ENCODE results near the gene GRIK4.

- TF ChIP-seq, protein P1, sequence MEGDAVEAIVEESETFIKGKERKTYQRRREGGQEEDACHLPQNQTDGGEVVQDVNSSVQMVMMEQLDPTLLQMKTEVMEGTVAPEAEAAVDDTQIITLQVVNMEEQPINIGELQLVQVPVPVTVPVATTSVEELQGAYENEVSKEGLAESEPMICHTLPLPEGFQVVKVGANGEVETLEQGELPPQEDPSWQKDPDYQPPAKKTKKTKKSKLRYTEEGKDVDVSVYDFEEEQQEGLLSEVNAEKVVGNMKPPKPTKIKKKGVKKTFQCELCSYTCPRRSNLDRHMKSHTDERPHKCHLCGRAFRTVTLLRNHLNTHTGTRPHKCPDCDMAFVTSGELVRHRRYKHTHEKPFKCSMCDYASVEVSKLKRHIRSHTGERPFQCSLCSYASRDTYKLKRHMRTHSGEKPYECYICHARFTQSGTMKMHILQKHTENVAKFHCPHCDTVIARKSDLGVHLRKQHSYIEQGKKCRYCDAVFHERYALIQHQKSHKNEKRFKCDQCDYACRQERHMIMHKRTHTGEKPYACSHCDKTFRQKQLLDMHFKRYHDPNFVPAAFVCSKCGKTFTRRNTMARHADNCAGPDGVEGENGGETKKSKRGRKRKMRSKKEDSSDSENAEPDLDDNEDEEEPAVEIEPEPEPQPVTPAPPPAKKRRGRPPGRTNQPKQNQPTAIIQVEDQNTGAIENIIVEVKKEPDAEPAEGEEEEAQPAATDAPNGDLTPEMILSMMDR (IDR thresholded peaks at IDR 0.05; ENCODE audit: low read depth, low read length, poor library complexity, severe bottlenecking), result no peak
- TF ChIP-seq EZH2phosphoT487 (IDR thresholded peaks at IDR 0.05; ENCODE audit: borderline replicate concordance, low read length), result no peak
Measured at GRCh38 chr11:121031167-121031566, 519.6 kb downstream of the GRIK4 start.

Data from DOHH2 (cell line).